HG02759 (cell line): Measurements from ENCODE around the gene ZFPM1.
"Not testable (repeated sequence)": the region's sequence is repeated elsewhere in the genome, so short reads cannot be mapped to it uniquely, and the experiment has no call there.

ENCODE experiments used
- ATAC-seq: cut with Tn5 transposase; IDR thresholded peaks from one replicate; pipeline ENCODE4 v1.9.1; 2021; ENCODE audit warnings: mild to moderate bottlenecking, moderate library complexity; ENCODE audit not compliant: unreplicated experiment

ZFPM1 gene

DNA sequence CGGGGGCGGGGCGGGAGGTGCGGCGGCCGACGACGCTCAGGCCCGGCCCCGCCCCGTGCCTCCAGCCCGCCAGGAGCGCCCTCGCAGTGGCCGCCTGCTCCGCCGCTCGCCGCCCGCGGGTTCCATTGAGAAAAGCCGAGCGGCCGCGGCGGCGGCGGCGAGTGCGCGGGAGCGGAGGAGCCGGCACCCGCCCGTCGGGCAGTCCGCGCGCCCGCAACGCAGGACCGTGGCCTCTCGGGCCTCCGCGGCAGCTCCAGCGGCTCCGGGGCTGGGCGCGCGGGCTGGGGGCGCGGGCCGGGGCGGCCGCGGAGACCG, at the start of gene ZFPM1:
ZFPM1 (plus strand) TSS at position 64 of the 315 bp plus-strand sequence. CDS start 359 bp downstream, outside the sequence.
- ATAC-seq = no peak

DNA sequence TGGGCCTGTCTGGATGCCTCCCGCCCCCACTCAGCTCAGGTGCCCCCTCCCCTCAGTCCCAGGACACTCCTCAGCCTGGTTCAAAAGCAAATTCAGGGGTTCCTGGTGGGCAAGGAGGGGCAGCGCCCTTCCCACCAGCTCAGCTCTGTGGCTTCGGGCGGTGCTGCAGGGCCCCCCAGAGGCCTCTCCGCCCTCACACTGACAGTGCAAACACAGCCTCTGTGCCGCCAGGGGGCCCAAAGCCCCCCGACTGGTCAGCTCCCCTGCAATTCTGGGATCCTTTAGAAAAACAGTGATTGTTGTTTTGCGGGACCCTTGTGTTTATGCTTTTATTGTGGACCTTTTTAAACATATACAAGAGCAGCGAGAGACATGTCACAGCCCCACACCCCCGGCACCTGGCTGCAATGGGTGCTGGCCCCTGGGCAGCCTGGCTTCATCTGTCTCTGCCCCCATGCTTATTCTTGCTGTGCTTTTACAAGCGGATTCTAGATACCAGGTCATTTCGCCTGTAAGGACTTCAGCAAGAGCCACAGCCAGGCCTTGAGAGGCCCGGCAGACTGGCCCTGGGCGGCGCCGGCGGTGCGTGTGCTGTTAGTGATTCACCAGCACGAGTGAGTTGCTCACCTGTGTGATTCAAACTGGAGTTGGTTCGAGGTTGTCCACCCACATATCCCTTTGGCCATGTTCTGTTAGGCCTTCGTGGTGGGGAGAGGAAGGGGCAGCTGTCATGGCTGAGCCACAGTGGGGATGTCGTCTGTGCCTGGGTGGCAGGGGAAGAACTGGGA, 49.1 kb upstream of the ZFPM1 start:
- ATAC-seq = no peak

GRCh38 chr16:88404769-88405168, 48.3 kb upstream of the ZFPM1 start:
- ATAC-seq = no peak

- ATAC-seq = no peak
Measured at GRCh38 chr16:88405216-88406060, 47.6 kb upstream of the ZFPM1 start.

GRCh38 chr16:88406096-88407041, 46.7 kb upstream of the ZFPM1 start:
- ATAC-seq = no peak

GRCh38 chr16:88407042-88407420, 46.0 kb upstream of the ZFPM1 start:
- no peak for ATAC-seq

DNA sequence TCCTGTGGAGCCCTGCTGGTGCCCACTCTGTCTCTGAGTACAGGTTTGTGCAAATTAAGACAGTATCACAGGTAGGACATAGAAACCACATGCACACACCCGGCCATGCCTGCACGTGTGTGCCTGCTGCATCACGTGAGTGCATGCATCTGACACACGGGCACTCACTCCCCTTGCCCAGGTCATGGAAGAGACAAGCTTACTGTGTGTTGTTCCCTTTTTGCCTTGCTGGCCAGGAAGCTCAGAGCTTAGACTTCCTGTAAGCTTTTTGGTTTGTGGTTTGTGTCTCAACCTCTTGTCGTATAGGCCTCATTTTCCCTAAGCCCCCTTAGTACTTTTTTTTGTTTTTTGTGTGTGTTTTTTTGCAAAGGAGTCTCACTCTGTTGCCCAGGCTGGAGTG, 45.3 kb upstream of the ZFPM1 start:
- no peak for ATAC-seq

DNA sequence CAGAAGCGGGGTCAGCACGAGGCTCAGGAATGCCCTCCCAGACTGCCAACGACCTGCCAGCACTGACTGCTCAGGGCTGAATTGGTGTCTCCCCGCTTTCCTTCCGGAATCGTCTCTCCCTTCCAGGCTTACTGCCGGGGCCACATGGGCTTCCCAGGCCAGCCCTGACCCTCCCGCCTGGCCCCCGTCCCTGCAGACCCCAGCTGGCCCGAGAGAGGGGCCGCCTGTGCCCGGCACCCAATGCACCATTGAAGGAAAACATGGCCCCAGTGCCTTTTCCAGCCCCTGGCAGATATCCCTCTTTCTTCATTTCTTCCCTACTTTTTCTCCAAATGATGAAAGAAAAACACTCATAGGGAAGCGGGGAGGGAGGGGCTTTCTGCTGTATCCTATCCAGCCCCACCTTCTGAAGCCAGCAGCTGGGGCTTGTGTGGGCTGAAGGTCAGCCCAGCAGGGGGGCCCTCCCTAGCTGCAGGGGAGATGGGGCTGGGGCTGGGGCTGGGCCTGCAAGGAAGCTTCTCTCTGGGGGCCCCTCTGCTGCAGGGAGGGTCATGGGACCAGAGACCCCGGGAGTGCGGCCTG, 44.4 kb upstream of the ZFPM1 start:
- ATAC-seq = no peak

- no peak for ATAC-seq
Measured at GRCh38 chr16:88409296-88410065, 43.6 kb upstream of the ZFPM1 start.

GRCh38 chr16:88410297-88410968, 42.6 kb upstream of the ZFPM1 start:
- ATAC-seq = not testable (repeated sequence)

GRCh38 chr16:88411951-88412576, 41.0 kb upstream of the ZFPM1 start:
- no peak for ATAC-seq

DNA sequence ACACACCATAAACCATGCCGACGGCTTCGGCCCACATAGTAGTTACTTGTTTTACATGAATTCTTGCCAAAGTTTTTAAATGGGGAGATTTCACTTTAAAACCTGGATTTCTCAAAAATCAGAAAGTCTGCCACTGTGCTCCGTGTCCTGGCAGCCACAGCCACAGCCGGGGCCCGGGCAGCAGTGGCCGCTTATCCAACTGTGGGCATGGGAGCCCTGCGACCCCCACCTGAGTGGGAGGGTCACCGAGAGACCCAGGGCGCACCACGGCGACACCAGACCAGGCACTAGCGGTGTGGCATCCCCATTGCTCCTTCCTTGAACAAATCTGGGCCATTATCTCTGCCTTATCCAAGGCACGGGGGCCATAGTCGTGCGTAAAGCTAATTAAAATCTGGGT, 40.3 kb upstream of the ZFPM1 start:
- ATAC-seq = no peak

DNA sequence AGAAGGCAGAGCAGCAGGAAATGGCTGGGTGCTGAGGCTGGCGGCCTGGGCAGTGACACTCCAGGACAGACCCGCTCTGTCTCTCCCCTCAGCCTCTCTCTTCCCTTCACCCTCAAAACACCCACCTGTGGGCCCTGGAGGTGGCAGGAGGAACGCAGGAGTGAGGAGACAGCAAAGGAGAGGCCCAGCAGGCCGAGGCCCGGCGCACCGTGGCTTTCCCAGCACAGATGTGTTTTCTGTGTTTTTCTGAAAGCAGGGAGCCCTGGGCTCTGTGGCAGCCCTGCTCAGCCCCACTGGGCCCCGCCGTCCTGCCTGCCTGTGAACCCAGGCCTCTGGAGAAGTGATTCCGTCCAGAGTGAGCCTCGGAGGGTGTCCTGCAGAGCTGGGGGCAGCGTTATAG, 39.8 kb upstream of the ZFPM1 start:
- no peak for ATAC-seq

GRCh38 chr16:88413631-88414030, 39.4 kb upstream of the ZFPM1 start:
- ATAC-seq = no peak

DNA sequence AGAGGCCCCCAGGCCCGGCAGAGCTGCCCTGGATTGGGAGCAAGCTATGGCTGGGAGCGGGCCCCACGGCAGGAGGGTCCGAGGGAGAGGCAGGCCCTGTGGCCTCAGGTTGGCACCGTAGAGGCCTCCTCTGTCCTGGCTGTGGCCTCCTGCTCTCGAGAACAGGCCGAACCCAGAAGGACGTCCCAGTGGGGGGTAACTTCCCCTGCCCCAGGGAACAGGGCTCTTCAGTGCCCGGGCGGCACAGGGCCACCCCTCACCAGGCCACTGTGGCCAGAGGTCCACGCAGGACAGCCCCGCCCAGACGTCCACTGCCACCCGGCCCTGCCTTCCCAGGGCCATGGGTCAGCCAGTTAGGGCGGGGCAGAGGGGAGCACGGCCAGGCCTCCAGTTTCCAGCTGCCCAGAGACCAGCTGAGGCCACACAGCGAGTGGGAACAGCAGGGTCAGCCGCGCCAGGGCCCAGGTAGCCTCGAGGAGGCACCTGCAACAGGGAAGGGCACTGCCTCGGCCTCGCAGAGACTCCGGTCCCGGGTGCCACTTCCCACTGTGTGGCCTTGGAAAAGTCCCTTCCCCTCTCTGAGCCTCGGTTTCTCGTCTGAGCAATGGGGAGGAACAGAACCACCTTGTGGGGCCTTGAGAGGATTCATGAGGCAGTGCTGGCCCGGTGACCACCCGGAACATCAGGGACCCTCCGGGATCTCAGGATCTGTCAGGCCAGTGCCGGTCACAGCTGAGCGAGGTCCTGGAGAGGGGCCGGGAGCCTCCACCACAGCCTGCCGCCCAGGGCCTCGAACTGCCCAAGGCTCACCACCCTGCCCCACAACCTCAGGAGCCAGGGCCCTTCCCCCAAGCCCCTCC, 38.3 kb upstream of the ZFPM1 start:
- no peak for ATAC-seq

GRCh38 chr16:88415381-88415705, 37.7 kb upstream of the ZFPM1 start:
- no peak for ATAC-seq

GRCh38 chr16:88415713-88416323, 37.3 kb upstream of the ZFPM1 start:
- ATAC-seq = no peak

DNA sequence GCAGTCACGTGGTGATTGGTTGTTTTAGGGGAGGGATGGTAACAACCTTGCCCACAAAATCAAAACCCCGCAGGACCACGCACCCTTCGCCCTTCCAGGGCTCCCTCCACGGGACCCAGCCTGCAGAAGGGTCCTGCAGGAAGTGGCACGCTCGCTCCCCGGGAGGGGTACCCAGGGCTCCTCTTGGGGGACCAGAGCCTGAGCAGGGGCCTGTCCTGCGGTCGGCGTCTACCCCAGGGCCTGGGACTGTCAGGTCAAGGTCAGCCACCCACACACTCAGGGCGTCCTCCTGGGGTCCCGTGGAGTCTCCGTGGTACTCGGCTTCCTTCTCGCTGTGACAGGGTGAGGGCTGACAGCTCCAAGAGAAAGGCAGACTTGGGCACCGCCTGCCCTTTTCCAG, 36.4 kb upstream of the ZFPM1 start:
- ATAC-seq = no peak
